Activated CD8-positive, alpha-beta memory T cell treated with anti-CD3 and anti-CD28 coated beads for 4 hours (primary cell): ENCODE results near the gene GOLT1A.
A peak's percentile ranks its signal among the peaks of the same experiment; 100 is the strongest.

ENCODE experiments used
- DNase-seq, 2 donors: peaks; one replicate each; pipeline ENCODE4 v3.0.0-alpha.2; 2020; ENCODE audit warnings: low read depth in 2 of 2

GOLT1A gene

GRCh38 chr1:204191456-204191855 is 22.3 kb downstream of the GOLT1A start:
- no peak for DNase-seq

- peak in 1 of 2 donors; percentile 4 for DNase-seq
These were observed 23.3 kb downstream of the GOLT1A start for GRCh38 chr1:204190212-204191211.

GRCh38 chr1:204188959-204189639 is 24.7 kb downstream of the GOLT1A start:
- no peak for DNase-seq

DNA sequence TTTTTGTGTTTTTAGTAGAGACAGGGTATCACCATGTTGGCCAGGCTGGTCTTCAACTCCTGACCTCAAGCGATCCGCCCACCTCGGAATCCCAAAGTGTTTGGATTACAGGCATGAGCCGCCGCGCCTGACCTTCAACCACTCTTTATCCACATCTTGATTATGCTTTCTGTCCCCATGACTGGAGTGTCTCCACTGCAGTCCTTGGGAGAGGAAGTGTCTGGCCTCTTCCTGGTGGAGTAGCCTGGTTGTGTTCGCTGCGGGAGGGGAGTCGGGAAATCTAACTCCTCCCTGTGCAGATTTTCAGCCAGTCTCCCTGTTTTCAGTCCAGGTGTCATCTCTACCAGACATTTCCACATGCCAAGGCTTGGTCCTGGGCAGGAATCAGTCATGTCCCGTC is 27.2 kb downstream of the GOLT1A start:
- DNase-seq = no peak

DNA sequence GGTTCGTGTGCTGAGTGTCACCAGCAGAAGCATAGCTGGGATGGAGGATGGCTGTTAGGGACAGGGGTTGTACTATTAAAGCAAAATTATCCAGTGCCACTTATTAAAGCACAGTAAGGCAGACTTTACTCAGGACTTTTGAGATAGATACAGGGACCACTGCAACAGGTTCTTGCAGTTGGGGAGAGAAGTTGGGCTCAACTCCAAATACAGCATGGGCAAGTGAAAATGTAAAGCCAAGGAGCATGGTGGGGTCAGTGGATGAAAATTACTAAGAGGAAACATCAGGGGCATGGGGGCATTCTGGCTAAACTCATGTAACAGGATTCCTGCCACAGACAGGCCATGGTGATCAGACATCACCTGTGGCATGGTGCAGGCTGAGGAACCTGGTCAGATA is 32.7 kb downstream of the GOLT1A start:
- no peak for DNase-seq

DNA sequence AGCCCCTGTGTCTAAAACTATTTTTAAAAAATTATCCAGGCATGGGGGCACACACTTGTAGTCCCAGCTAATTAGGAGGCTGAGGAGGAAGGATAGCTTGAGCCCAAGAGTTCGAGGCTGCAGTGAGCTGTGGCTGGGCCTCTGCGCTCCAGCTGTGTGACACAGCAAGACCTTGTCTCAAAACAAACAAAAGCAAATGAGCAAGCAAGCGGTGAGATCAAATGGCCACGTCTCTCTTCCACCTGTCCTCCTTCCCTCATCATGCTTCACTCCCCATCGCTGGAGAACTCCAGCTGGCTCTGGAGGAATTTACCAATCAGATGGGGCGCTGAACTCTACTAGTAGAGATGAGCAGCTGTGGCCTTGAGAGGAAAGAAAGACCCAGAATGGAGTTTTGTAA is 33.7 kb downstream of the GOLT1A start:
- no peak for DNase-seq

GRCh38 chr1:204178487-204179281 is 35.1 kb downstream of the GOLT1A start:
- no peak for DNase-seq

GRCh38 chr1:204177133-204177532 is 36.7 kb downstream of the GOLT1A start:
- no peak for DNase-seq

DNA sequence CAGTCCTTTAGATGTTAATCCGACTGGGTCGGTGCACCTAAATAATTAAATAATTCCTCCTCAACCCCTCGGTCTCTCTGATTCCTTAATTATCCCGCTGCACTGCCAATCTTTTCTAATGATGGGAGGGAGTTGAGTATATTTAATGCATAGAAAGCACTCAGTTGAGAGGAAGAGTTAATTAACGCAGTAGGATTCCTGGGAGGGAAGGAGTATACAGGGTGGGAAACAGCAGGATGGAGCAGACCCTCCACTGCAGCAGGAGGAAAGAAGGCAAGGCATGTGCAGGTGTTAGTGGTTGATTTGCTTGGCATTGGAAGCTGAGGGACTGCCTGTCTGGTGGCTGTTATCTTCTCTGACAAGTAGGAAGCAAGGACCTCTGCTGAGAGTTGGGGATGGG is 37.7 kb downstream of the GOLT1A start:
- no peak for DNase-seq

DNA sequence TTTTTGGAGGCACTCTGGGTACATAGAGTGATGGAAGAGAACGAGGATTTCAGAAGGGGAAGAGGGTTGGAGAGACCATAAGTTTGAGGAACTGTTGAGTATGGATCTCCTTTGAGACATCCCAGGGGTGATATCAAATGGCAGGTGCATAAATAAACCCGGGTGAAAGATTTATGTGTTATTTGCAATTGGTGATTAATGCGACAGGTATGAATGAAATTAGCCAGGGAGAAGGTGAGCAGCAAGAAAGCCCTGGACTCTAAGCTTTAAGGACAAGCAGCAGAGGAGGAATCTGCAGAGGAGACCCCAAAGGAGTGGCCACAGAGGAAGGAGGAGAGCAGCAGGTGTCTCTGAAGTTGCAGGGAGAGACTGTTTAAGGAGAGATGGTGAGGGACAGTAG is 38.8 kb downstream of the GOLT1A start:
- DNase-seq = no peak

GRCh38 chr1:204172404-204173029 is 41.3 kb downstream of the GOLT1A start:
- DNase-seq = no peak

GRCh38 chr1:204171751-204172178 is 42.0 kb downstream of the GOLT1A start:
- no peak for DNase-seq

DNA sequence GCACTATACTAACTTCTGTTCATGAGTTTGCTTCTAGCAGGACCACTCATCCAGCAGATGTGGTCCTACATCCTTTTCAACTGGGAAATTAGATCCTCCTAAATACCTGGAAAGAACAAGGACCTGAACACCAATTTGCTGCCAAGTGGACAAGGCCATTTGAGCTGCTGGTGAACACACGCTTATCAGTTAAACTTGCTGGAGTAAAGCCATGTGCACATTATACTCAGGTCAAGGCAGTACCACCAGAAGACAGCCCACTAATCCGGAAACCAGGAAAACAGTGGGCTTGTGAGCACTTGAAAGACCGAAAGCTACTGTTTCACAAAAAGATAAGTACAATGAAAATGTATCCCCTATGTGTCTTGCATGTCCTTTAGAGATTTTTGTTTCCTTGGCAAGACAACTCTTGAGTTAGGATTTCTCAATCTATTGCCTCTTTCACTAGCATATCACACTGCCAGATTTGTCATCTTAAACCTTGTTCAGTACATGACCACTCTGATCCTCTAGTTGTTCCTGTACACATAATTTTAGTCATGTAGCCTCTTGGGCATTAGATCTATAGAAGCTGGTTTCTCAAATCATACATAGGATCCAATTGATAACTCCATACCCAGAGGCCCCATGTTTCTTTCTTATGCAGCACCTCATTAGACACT is 43.2 kb downstream of the GOLT1A start:
- no peak for DNase-seq

DNA sequence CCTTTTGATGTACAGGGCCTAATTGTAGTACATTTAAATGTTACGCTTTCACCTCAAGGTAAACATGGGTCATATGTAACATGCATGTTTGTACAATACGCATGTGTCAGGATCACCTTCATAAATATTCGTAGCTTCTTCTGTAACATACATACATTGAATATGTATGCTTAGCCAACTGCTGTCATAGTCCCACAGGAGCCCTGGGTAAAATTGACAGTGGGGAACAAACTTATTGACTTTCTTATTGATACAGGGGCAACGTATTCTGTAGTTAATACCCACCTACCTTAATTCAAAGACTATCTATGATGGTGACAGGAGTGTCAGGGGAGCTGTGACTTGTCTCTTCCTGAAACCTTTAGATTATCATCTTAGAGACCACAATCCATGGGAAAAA is 43.9 kb downstream of the GOLT1A start:
- no peak for DNase-seq

DNA sequence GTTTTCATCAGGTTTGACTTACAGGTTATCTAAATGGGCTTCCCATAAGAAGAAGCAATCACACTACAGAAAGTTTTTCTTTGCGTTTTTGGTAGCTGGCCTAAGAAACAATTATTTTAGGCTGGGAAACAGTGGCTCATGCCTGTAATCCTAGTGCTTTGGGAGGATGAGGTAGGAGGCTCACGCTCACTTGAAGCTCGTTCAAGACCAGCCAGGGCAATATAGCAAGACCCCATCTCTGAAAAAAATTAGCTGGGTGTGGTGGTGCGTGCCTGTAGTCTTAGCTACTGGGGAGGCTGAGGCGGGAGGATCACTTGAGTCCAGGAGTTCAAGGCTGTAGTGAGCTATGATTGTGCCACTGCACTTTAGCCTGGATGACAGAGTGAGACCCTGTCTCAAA is 46.1 kb downstream of the GOLT1A start:
- no peak for DNase-seq

DNA sequence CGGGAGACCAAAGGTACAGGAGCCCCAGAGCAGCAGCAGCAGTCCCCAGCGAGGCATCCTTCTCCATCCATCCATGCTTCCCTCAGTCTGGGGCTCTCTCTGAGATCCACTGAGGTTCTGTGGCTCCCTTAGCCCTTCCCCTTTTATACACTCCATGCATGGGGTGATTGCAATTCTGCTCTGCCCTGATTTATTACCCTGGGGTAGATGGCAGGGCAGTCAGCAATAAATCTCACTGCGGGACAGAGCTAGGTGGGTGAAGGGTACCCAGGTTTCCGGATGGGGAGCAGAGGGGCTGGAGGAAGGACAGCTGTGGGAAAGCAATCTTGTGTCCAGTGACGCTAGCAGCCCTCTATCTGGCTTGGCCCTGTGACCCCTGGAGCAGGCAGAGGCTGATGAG is 47.6 kb downstream of the GOLT1A start, which contains the start of gene REN:
REN (minus strand) TSS at position 119 of the 400 bp plus-strand sequence; CDS start at position 75, 44 bp downstream.
- DNase-seq = no peak

DNA sequence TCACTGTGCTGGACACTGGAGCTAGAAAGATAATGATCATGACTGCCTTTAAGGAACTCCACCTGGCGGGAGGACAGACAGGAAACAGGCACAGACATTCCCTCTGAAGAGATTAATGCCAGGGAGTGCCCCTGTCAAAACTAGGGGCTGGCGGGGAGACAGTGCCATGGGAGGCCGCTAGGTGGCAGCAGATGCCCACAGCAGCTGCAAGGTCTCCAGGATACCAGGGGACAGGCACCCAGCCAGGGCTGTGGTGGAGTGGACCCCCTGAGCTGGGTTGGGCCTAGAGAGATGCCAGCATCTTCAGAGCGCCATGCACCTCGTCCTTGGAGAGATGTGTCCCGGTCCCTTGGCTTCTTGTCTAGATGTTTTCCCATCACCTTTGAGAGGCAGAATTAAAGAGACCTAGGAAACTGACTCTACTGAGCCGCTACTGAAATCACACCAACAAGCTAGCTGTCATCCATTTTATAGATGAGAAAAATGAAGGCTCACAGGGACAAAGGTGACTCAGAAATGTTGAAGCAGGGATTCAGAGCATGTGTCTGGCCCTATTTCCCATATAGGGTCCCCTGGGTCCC is 51.2 kb downstream of the GOLT1A start:
- peak; percentile 47 to 69 for DNase-seq

- DNase-seq = no peak
These were observed 51.9 kb downstream of the GOLT1A start for GRCh38 chr1:204161609-204162493.

DNA sequence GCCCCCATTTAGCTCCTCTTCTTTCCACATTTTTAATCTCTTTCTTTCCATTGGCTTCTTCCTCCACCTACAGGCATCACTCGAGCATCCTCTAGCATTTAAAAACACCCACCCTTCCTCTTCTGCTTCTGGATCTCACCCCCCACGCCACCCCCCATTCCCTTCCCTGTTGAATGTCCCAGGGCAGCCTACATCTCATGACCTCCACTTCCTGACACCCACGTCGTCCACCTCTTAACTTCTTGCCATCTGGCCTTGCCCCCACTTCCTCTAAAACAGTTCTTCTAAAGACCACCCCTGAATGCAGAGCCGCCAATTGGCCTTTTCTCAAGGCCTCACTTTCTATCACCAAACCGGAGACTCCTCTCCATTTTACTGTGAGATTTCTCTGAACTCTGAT is 55.8 kb downstream of the GOLT1A start:
- DNase-seq = no peak

GRCh38 chr1:204155881-204156280 is 57.9 kb downstream of the GOLT1A start:
- DNase-seq = no peak
